Ovary (tissue), 9 donors: Measurements from ENCODE around the gene ZDHHC19. TPM values are rescaled to one million over a fixed set of nuclear protein-coding genes. Genes with fewer than 3 reads are reported as not detected.

Experiments used
- DNase-seq, 5 donors: peaks; one replicate each; pipeline ENCODE4 v3.0.0-alpha.2; 2019 to 2020
- H3K27ac ChIP-seq, 2 donors: fragments of 200-600 bp; one replicate each; pipeline versions ENCODE4 v1.5.1 to v1.8.0; 2019 to 2022
- H3K27me3 ChIP-seq: fragments of 200-600 bp; one replicate; pipeline ENCODE4 v1.8.0; 2022
- H3K36me3 ChIP-seq: fragments of 200-600 bp; sonication (generic); one replicate; pipeline ENCODE4 v1.5.1; 2019
- H3K4me1 ChIP-seq: one replicate; pipeline ENCODE4 v1.8.1; 2013; ENCODE audit warnings: mild to moderate bottlenecking, moderate library complexity; ENCODE audit not compliant: insufficient read depth
- H3K4me3 ChIP-seq: fragments of 200-600 bp; sonication (generic); one replicate; pipeline ENCODE4 v1.5.1; 2017
- H3K9me3 ChIP-seq, 2 donors: fragments of 200-600 bp in 1 of 2; sonication (generic) in 1 of 2; one replicate each; pipeline versions ENCODE4 v1.5.1 to v1.8.1; 2013 to 2019; ENCODE audit warnings: mild to moderate bottlenecking in 1 of 2, moderate library complexity in 1 of 2
- EP300 ChIP-seq: sonication (generic); formaldehyde crosslinking; IDR thresholded peaks from one replicate; pipeline ENCODE4 v1.6.1; 2017; ENCODE audit warnings: antibody characterized with exemption
- POLR2A ChIP-seq: fragments of 450-650 bp; IDR thresholded peaks from one replicate; pipeline ENCODE4 v1.6.1; 2017; ENCODE audit warnings: antibody characterized with exemption, mild to moderate bottlenecking, moderate library complexity
- WGBS, 3 donors: extraction: QIAGEN DNeasy Blood & Tissue Kit in 1 of 3; methylation state at CpG; one replicate each; pipeline versions ENCODE4 v1.1.5 to v1.1.7; 2013 to 2017; 5-methylcytosine and 5-hydroxymethylcytosine counted together
- intact Hi-C, 4 donors: fragments of 100-400 bp; cut with DNase I; formaldehyde crosslinking; loops; one replicate each; pipeline versions ENCODE4 v1.11.0 to v1.15.1; 2022 to 2023
- polyA plus RNA-seq, 2 donors: library from polyadenylated mRNA; stranded (reverse); fragments of 200-250 nt in 1 of 2; fragments of 350-450 nt in 1 of 2; fragmentation: Illumina TruSeq in 1 of 2; extraction: RNeasy Lipid Tissue Mini Kit (QIAGEN cat#74804) in 1 of 2; gene quantifications; one replicate each; pipeline ENCODE4 v1.2.3, GENCODE V29; 2013 to 2014
- total RNA-seq, 7 donors: library from RNA; depleted of rRNA in 2 of 7; stranded (reverse); fragments of >200 nt in 2 of 7; fragmentation: NEBNext Ultra II Directional in 3 of 7; extraction: Animal tissue kit (Norgen Biotek cat#: 25700) in 3 of 7; gene quantifications; one replicate each; pipeline versions ENCODE4 v1.1.0 to v1.2.4, GENCODE V29; 2016 to 2023
- TF ChIP-seq, protein P1 (sequence below), 3 donors: fragments of 450-650 bp in 2 of 3; fragments of 200-600 bp in 1 of 3; IDR thresholded peaks; one replicate each; pipeline versions ENCODE4 v1.5.1 to v1.8.0; 2016 to 2022; ENCODE audit warnings: antibody characterized with exemption in 3 of 3, mild to moderate bottlenecking in 1 of 3
- donor health status: DM: no; HTN: no; CAD: no; lungs with moderate emphysema.
- donor health status: DM: no; HTN: no; CAD: no.
- donor health status: Bipolar disorder and iron deficiency.
- donor health status: DM: yes; HTN: yes; CAD: no.
- donor health status: DM: no; HTN: no; CAD: no.
- donor health status: DM: yes; HTN: yes; CAD: no.

Gene ZDHHC19
- total and polyA plus RNA-seq, 9 donors: 0.24 to 9.3 (median 4.5) TPM

DNA sequence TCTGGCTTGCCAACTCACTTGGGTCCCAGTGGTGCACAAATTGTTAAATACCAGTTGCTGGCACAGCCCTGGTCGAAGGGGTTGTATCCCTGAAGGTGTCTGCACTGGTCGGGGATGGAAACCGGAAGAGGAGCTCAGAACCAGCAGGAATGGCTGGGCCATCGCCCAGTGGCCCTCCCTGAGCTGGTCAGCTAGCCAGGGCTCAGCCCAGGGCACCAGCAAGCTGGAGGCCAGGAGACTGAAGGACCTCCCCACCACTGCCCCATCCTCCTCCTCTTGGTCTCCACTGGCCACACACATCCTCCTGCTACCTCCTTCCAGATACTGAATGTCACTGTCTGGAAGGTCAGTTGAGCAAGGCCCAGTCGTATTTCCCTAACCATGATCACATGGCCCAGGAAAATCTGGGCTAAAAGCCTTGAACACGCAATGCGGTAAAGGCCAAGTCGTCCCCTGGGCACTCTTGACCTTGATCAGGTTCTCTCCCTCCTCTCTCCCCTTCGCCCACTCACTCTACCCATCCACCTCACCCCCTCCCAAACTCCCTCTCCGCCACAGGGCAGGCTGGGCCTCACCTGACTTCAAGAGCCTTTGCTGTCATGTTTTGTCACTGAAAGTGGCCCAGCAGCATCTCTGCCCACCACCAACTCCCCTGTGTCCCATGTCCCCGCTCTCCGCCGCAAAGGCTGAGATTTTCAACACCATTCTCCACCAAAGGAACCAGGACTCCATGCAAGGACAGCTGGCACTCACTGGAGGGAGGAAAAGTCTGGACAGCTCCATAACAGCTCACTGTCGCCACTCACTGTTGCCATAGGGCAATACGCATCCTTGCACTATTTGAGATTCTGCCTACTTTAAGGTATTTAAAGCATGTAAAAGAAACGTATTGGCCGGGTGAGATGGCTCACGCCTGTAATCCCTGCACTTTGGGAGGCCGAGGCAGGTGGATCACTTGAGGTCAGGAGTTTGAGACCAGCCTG, 12.1 kb downstream of the ZDHHC19 start:
- Histone ChIP-seq H3K9me3 (no peaks in the 10 kb centered on the region), H3K4me1 (peaks cover 4% of the 10 kb centered on the region), H3K27ac (peak overlapping the region in 1 of 2 donors; percentile 45), H3K4me3 (no peak overlapping the region), H3K27me3 (no peaks in the 10 kb centered on the region), H3K36me3 (no peaks in the 10 kb centered on the region)
- peak in 2 of 5 donors; percentile 52 to 60 for DNase-seq
- intact Hi-C loops: loop anchor here in 1 of 4 donors (5.0 kb wide), 1 partner anchor 127 kb away; no protein-coding TSS in a partner anchor
- TF ChIP-seq POLR2A (no peak), EP300 (no peak)
- TF ChIP-seq, protein P1, sequence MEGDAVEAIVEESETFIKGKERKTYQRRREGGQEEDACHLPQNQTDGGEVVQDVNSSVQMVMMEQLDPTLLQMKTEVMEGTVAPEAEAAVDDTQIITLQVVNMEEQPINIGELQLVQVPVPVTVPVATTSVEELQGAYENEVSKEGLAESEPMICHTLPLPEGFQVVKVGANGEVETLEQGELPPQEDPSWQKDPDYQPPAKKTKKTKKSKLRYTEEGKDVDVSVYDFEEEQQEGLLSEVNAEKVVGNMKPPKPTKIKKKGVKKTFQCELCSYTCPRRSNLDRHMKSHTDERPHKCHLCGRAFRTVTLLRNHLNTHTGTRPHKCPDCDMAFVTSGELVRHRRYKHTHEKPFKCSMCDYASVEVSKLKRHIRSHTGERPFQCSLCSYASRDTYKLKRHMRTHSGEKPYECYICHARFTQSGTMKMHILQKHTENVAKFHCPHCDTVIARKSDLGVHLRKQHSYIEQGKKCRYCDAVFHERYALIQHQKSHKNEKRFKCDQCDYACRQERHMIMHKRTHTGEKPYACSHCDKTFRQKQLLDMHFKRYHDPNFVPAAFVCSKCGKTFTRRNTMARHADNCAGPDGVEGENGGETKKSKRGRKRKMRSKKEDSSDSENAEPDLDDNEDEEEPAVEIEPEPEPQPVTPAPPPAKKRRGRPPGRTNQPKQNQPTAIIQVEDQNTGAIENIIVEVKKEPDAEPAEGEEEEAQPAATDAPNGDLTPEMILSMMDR (IDR thresholded peaks at IDR 0.05): no peak
- 67 to 77% (median 72%) methylated on average over 18 to 19 of the region's 19 CpGs for WGBS, 3 donors

DNA sequence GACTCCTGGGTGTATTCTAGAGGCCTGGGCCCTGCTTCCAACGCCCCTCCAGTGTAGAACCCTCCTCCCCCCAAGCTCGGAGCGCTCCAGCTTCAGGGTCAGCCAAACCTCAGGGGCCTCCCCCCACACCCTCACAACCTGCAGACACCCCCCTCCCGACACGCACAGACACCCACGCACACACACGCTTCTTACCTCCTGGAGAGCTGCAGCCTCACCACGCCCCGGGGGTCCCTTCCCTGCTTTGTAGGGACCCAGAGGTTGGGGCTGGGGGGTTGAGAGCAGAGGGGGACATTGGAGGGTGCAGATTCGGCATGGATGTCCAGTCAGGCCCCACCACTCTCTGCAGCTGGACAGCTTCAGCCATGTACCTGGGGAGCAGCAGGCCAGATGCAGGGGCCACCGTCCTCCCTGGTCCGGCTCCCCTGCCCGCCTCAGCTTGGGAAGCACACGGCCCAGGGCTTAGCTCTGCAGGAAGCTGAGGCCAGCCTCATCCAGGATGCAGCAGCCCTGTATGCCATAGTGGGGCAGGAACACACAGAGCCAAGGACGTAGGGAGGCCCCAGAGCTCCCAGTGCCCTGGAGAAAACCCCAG, 13.0 kb downstream of the ZDHHC19 start:
- H3K9me3 ChIP-seq: no peaks in the 10 kb centered on the region
- peak overlapping the region in 1 of 2 donors; percentile 33 for H3K27ac ChIP-seq
- H3K4me3 ChIP-seq: no peak overlapping the region
- peaks cover 7% of the 10 kb centered on the region for H3K4me1 ChIP-seq
- H3K36me3 ChIP-seq: no peaks in the 10 kb centered on the region
- intact Hi-C loops: loop anchor here in 1 of 4 donors (5.0 kb wide), 1 partner anchor 126 kb away; no protein-coding TSS in a partner anchor
- TF ChIP-seq POLR2A: no peak
- TF ChIP-seq EP300: no peak
- TF ChIP-seq, protein P1 (IDR thresholded peaks at IDR 0.05): no peak
- DNase-seq: no peak
- WGBS, 3 donors: 79 to 85% (median 82%) methylated on average over 15 of the region's 15 CpGs
- H3K27me3 ChIP-seq: no peaks in the 10 kb centered on the region

DNA sequence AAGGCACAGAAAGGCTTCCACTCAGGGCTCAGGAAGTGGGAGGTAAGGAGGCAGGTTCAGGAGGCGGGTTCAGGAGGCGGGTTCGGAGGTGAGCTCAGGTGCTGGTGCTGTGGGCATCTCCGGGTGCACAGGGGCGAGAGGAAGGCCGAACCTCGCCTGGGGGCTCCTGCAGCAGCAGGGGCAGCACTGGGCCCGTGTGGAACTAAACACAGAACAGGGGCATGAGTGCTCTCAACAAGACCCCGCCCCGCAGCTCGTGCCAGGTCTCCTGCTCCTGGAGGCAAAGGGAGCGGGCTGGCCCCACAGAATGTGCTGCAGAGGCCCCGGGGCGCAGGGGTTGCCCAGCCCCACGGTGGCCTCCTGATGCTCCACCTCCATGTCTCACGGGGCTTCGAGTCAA, 13.7 kb downstream of the ZDHHC19 start:
- Histone ChIP-seq H3K4me3 (no peak overlapping the region), H3K9me3 (no peaks in the 10 kb centered on the region), H3K27me3 (no peaks in the 10 kb centered on the region), H3K27ac (no peak overlapping the region), H3K4me1 (peaks cover 7% of the 10 kb centered on the region), H3K36me3 (no peaks in the 10 kb centered on the region)
- 81 to 85% (median 82%) methylated on average over 17 of the region's 17 CpGs for WGBS, 3 donors
- intact Hi-C loops: loop anchor here (2.0 to 5.0 kb wide), 2 partner anchors 125 kb away; no protein-coding TSS in a partner anchor
- TF ChIP-seq, protein P1 (IDR thresholded peaks at IDR 0.05): no peak
- no peak for TF ChIP-seq EP300
- TF ChIP-seq POLR2A: no peak
- no peak for DNase-seq

DNA sequence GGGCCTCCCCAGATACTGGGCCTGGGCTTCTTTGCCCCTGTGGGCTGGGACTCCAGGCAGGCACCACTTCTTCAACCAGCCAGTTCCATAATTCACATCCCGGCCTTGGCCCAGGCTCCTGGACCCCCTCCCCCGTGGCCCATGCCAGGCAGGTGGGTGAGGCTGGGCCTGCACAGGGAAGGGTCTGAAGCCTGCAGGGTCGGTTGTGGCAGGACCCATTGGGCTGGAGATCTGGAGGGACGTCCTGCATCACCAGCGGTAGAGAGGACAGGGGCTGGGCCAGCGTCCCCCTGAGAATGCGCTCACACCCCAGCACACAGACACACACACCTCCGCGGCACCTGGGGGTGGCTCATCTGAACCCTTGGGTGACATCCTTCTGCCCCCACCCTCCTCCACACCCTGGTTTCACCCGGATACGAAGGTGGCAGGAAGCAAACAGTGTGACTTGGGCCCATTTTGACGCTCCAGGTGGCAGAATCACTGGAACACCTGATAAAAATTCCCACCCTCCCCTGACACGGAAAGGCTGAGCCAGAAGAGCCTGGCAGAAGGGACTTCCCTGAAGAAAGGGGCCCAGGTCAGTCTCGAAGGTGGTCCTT, 15.4 kb downstream of the ZDHHC19 start:
- H3K9me3 ChIP-seq: no peaks in the 10 kb centered on the region
- H3K4me3 ChIP-seq: no peak overlapping the region
- peaks cover 7% of the 10 kb centered on the region for H3K4me1 ChIP-seq
- no peak for TF ChIP-seq POLR2A
- no peak for TF ChIP-seq EP300
- TF ChIP-seq, protein P1 (IDR thresholded peaks at IDR 0.05): no peak
- H3K36me3 ChIP-seq: no peaks in the 10 kb centered on the region
- WGBS, 3 donors: 94 to 96% (median 95%) methylated on average over 14 of the region's 14 CpGs
- no peak overlapping the region for H3K27ac ChIP-seq
- no peaks in the 10 kb centered on the region for H3K27me3 ChIP-seq
- intact Hi-C loops: loop anchor here (2.0 to 5.0 kb wide), 2 partner anchors 123 kb away; no protein-coding TSS in a partner anchor
- DNase-seq: no peak
